HK-2 (cell line): ENCODE data around the gene FAM25G.
"Not testable (repeated sequence)": the region's sequence is repeated elsewhere in the genome, so short reads cannot be mapped to it uniquely, and the experiment has no call there.

Experiments used
- DNase-seq: peaks from one replicate; pipeline ENCODE4 v3.0.0-alpha.2; 2018; ENCODE audit not compliant: unreplicated experiment

Gene FAM25G

GRCh38 chr10:47491600-47491999, at the start of gene FAM25G:
Gene FAM25G, minus strand, starts transcription at chr10:47491700. Its CDS starts 26 bp downstream, at chr10:47491674.
- DNase-seq = not testable (repeated sequence)

- DNase-seq = not testable (repeated sequence)
These were observed 44.9 kb upstream of the FAM25G start for GRCh38 chr10:47536430-47536829.

- DNase-seq = not testable (repeated sequence)
These were observed 32.0 kb upstream of the FAM25G start, which contains the start of gene AGAP9 for GRCh38 chr10:47523475-47523874. Gene AGAP9, minus strand, starts transcription at chr10:47523638. Its CDS starts 112 bp downstream, at chr10:47523526.

- DNase-seq = not testable (repeated sequence)
These were observed 10.8 kb upstream of the FAM25G start for GRCh38 chr10:47502313-47502712.

- not testable (repeated sequence) for DNase-seq
These were observed 2.7 kb upstream of the FAM25G start for GRCh38 chr10:47494226-47494625.

DNA sequence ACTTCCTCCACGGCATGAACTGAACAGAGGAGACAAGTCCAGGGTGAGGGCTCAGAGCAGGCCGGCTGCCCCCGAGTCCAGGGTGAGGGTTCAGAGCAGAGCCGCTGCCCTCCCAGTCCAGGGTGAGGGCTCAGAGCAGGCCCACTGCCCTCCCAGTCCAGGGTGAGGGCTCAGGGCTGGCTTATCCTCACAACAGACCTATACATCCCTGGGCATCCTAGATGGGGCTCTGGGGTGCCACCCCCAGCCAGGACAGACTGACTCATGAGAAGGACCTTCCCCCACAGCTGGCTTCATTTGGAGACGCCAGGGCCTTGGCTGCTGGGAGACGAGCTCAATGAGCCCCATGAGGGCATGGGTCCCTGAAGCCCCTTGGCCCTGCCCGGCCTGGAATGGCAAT, 1.9 kb downstream of the FAM25G start:
- DNase-seq = not testable (repeated sequence)

DNA sequence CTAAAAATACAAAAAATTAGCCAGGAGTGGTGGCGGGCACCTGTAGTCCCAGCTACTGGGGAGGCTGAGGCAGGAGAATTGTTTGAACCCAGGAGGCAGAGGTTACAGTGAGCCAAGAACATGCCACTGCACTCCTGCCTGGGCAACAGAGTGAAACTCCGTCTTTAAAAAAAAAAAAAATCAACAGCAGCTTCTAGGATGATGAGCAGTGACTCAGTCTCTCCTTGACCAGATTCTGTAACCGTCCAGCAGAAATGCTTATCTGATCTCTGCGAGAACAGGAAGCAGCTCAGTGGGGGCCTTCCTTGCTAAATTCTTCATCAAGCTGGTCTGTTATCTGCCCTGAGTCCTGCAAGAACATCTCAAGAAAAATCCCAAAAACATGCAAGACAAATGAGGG, 5.6 kb downstream of the FAM25G start:
- DNase-seq = not testable (repeated sequence)

GRCh38 chr10:47484786-47485185, 6.7 kb downstream of the FAM25G start:
- DNase-seq = not testable (repeated sequence)

GRCh38 chr10:47483923-47484322, 7.6 kb downstream of the FAM25G start, which contains the start of gene ANXA8:
Gene ANXA8, minus strand, starts transcription at chr10:47484115. Its CDS starts 182 bp downstream, at chr10:47483933.
- not testable (repeated sequence) for DNase-seq

GRCh38 chr10:47482367-47482766, 9.1 kb downstream of the FAM25G start:
- DNase-seq = not testable (repeated sequence)

DNA sequence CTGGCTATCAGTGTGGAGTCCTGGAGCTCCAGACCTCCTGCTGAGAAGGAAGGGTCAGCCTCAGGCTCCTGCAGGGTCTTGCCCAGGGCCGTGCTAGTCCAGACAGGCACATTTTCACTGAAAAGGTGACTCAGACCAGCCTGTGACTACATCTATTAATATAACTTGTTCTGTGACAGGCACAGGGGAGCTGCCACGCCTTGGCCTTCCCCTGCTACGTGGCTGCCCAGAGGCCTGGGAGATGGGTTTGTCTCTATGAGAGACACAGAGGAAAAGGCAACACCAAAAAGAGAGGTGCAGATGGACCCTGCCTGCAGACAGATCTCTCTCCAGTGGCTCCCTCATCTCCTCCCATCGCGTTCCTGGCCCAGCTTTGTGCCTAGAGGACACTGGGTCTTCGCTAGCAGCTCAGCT, 9.7 kb downstream of the FAM25G start:
- peak; percentile 10 for DNase-seq

- DNase-seq = peak; percentile 75
These were observed 10.2 kb downstream of the FAM25G start for GRCh38 chr10:47481182-47481766.

DNA sequence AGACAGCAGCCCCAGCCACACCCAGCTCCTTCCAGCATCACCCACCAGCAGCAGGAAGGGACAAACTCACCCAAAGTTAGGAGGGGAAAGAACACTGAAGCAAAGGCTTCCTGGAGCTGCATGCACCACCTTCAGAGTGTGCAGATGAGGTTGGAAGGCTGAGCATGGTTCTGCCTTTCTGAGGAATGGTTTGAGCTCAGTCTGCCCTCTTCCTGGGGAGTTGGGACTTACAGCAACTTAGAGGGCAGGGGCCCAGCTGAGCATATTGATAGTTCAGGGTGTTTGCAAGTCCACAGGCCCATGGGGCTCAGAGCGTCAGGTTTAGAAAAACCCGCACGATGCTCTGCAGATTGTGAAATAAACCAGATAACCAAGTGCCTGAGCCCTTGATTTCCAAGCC, 11.4 kb downstream of the FAM25G start:
- not testable (repeated sequence) for DNase-seq

- DNase-seq = not testable (repeated sequence)
These were observed 13.4 kb downstream of the FAM25G start for GRCh38 chr10:47478114-47478513.

DNA sequence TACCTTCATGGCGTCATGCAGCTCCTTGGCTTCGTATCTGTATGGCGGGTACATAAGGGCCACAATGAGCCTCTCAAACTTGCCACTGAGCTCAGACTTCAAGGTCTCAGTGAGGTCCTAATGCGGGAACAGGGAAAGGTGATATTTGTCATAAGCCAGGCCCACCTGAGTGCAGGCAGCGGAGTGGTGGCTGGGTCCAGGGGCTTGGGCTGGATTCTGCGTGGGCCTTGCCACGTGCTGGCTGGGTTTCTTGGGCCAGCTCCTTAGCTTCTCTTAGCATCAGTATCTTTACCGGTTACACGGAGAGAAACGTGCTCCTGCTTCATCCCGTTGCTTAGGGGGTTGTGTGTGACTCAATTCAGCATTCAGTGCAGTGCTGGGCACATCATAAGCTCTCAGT, 14.4 kb downstream of the FAM25G start:
- not testable (repeated sequence) for DNase-seq

- not testable (repeated sequence) for DNase-seq
These were observed 16.4 kb downstream of the FAM25G start for GRCh38 chr10:47475101-47475500.

DNA sequence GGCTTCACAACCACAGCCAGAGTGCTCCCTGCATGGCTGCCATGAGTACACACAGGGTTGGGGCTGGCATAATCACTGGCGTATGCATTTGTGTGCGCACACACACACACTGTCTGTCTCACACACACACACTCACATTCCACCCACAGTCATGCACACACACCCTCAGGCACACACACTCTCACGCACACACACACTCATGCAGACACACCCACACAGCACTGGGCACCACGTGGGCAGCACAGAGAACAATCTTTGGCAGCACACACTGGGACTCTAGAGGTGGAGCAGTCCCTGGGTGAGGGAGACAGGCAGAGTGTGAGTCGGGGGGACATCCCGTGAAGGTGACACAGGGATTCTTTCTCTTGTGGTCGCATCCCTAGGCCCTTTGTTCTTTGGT, 18.0 kb downstream of the FAM25G start:
- DNase-seq = not testable (repeated sequence)

- not testable (repeated sequence) for DNase-seq
These were observed 18.9 kb downstream of the FAM25G start for GRCh38 chr10:47472647-47473046.

DNA sequence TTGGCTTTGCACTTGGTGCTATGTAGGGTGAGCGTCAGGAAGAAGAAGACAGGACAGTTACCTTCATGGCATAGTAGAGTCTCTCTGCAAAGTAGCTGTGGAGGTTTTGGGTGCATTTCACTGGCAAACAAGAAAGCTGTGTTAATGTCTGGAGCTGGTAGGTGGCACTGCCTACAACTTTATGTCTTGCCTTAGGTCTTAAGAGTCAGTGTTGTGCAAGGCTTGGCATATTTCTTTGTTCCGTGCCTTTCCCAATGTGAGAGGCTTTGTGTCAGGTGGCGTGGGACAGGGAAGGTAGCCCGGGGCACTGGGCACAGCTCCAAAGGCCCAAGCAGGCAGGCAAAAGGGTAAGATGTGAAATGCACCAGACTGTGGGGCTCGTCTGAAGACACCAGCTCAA, 19.4 kb downstream of the FAM25G start:
- not testable (repeated sequence) for DNase-seq

DNA sequence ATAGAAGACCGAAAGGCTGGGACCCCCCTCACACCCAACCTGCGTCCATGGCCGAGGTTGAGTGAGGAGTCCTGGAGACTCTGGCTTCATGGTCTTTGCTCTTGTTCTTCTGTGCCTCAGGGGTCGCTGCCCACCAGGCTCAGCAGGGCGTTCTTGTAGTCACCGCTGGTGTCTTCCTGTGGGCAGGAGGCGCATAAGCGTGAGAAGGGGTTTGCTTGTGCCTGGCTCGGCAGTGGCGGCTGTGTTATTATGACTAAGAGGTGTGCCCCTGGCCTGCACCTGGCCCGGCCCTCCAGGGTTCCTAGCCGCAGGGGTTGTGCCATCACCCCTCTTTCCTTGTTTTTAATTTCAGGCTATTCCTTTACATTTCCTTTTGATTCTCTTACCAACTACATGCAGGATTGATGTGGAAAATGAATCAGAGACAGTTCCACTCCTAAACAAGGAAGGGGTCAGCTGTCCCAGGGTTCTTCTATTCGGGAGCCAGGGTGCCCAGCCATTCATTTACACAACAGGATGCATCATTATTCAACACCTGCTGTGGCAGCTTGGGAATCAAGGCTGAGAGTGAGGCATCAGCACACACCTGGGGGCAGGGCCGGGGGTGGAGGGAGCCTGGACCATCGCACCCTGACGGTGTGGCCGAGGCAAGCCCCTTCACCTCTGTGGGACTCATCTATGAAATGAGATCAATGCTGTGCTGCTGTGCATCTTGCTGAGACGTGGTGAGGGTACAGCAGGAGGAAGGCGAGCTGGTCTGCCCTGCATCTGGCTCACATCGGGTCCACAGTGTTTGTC, 22.6 kb downstream of the FAM25G start:
- DNase-seq = not testable (repeated sequence)

DNA sequence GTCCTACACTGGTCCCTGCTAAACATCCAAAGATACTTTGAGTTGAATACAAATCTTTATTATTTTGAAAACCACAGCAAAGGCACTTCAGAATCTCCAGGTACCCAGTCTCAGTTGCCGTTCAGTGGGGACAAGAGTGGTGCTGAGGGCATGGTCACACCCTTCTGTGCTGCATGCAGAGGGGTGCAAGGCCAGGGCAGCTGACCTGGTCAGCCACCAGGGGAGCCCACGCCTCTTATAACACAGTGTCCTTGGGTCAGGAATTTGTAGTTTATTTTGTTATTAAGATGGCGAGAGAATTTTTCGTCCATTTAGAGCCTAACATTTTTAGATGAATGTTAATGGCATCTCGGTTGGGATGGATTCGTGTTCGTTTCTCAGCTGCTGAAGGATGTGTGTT, 23.5 kb downstream of the FAM25G start:
- DNase-seq = not testable (repeated sequence)

DNA sequence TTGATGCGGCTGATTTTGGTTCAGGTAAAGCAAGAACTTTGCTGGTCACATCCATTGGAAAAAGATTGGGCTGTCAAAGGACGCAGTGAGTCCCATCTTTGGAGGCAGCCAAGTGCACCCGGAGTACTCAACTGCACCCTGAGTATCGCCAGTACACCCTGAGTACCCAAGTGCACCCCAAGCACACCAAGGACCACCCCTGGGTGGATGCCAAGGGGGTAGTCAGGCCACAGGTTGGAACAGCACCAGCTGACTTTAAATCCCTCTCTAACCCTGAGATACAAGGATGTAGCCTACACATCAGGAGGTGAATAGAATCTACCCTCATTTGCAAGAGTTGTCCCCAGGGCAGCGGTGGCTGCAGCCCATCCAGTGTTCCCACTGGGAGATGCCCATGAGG, 24.0 kb downstream of the FAM25G start:
- not testable (repeated sequence) for DNase-seq
